Spleen (tissue), 7 donors: Measurements from ENCODE around the gene TBRG1.

ENCODE experiments used
- CTCF ChIP-seq, 11 experiments: fragments of 200-600 bp in 7 of 11; fragments of 450-650 bp in 4 of 11; sonication (generic) in 4 of 11; IDR thresholded peaks in 8 of 11; conservative IDR thresholded peaks in 3 of 11; 1 replicate in 7 of 11; 2 replicates in 4 of 11; pipeline versions ENCODE4 v1.4.0 to v1.8.0; 2016 to 2021; ENCODE audit warnings: antibody characterized with exemption in 11 of 11, inconsistent platforms in 4 of 11, mild to moderate bottlenecking in 1 of 11
- POLR2A ChIP-seq, 3 donors: fragments of 450-650 bp; IDR thresholded peaks; one replicate each; pipeline ENCODE4 v1.5.1; 2017; ENCODE audit warnings: antibody characterized with exemption in 3 of 3, mild to moderate bottlenecking in 1 of 3
- donor health status: DM: no; HTN: no; CAD: no; lungs with moderate emphysema.
- donor health status: DM: no; HTN: no; CAD: no.
- donor health status: DM: no; HTN: no; CAD: no.

- TF ChIP-seq POLR2A (IDR thresholded peaks at IDR 0.05) (no peak), CTCF (IDR thresholded peaks at IDR 0.05 in 8 of 11, conservative IDR thresholded peaks at IDR 0.05 in 3 of 11) (no peak)
Observed at GRCh38 chr11:124608147-124608546, 14.5 kb upstream of the TBRG1 start.
